Right ventricle myocardium superior (tissue), 1 donor: Measurements from ENCODE around the gene MYO7A. TPM values are rescaled to one million over a fixed set of nuclear protein-coding genes. Genes with fewer than 3 reads are reported as not detected.
"Not testable (repeated sequence)": the region's sequence is repeated elsewhere in the genome, so short reads cannot be mapped to it uniquely, and the experiment has no call there.

Source experiments
- ATAC-seq: fragments of 200-7000 bp; cut with Tn5 transposase; one replicate; pipeline ENCODE4 v1.9.1; 2020; ENCODE audit warnings: mild to moderate bottlenecking; ENCODE audit not compliant: poor library complexity
- DNase-seq: peaks from one replicate; pipeline ENCODE4 v3.0.0-alpha.2; 2020
- intact Hi-C: fragments of 100-400 bp; cut with DNase I; formaldehyde crosslinking; loops from one replicate; pipeline ENCODE4 v1.11.2; 2022
- total RNA-seq: library from RNA; stranded (reverse); fragmentation: NEBNext Ultra II Directional; extraction: Animal tissue kit (Norgen Biotek cat#: 25700); gene quantifications from one replicate; pipeline ENCODE4 v1.2.1, GENCODE V29; 2021
- donor health status: DM: no; HTN: yes; CAD: no; lungs with severe emphysema.

MYO7A gene
- total RNA-seq, 1 donor from 2014 or later: 4.4 TPM

DNA sequence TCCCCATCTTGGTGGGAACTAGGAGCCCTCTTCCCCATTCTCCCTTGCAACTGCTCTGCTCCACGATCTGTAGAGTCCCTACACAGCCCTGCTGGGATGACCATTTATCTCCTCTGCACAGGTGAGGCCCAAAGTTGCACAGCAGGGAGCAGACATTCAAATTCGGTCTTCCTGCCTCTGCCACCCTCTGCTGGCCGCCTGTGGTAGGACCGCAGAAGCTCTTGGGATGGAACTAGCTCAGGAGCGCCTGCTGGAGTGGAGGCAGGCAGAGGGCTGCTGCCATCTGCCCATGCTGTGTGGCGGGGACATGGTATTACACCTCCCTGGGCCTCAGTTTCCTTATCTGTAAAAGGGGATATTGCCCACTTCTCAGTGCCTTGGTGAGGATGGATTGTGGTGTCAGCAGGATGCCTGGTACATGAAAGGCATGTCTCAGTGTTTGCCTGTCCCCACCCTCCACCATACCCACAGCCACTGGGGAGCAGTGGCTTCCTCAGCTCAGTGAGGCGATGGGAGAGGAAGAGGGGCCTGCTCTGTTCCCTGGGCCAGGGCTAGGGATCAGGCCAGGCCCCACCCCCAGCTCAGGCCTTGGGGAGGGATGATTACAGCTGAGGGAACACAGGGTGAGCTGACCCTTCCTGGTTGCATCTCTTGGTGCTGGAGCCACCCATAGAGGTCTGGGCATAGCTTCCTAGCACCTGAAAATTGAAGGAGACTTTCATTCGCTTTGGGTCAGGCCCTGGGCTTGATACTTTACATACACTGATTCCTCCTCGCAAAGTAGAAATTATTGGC lies 36.7 kb upstream of the MYO7A start:
- ATAC-seq (peak; percentile 85), DNase-seq (peak; percentile 90)
- intact Hi-C loops: loop anchor here (2.0 kb wide), 1 partner anchor 45 kb away; no protein-coding TSS in a partner anchor

DNA sequence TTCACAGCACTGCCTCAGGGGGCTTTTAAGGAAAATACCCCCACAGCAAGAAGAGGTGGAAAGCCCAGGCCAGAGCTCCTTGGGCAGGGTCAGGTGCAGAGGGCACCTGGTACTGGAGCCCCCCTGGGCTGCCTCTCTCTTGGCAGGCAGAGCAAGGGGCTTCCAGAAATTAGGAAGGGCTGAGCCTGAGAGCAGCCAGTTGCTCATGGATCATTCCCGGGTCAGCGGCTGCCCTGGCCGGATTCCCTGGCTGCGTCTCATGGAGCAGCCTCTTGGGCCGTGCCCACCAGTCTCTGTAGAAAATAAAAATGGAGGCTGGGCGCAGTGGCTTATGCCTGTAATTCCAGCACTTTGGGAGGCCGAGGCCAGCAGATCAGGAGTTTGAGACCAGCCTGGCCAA lies 35.7 kb upstream of the MYO7A start:
- intact Hi-C loops: no loop called here
- ATAC-seq (no peak), DNase-seq (peak; percentile 47)

DNA sequence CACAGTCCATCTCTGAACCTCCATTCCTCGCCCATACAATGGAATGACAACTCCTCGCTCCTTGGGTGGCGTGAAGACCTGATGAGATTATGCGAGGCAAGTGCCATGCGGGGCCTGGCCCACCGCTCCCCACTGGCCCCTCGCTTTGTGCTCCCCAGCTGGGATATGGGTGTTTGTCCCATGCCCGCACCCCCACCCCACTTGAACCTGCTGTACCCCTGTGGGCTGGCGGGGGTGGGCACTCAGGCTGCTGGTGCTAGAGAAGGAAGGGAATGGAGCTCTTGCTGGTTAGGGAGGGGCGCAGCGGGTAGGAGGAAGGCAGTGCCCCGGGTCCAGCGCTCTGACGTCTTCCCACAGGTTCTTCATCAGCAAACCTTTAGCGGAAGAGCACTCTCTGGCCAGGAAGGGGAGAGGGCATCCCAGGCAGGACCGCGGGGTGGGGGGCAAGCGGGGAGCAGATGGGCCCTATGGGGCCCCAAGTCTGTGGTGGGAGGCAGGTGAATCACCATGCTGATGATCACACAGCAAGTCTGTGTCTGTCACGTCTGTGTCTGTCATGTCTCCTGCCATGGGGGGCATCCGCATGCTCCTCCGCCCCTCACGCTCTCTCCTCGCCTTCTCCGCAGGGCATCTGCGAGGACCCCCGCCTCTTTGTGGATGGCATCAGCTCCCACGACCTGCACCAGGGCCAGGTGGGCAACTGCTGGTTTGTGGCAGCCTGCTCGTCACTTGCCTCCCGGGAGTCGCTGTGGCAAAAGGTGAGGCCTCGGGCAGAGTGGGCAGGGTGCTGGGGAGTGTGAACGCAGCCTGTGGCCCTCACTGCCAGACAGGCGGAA lies 34.8 kb upstream of the MYO7A start:
- DNase-seq: peak; percentile 41
- no peak for ATAC-seq
- intact Hi-C loops: no loop called here

DNA sequence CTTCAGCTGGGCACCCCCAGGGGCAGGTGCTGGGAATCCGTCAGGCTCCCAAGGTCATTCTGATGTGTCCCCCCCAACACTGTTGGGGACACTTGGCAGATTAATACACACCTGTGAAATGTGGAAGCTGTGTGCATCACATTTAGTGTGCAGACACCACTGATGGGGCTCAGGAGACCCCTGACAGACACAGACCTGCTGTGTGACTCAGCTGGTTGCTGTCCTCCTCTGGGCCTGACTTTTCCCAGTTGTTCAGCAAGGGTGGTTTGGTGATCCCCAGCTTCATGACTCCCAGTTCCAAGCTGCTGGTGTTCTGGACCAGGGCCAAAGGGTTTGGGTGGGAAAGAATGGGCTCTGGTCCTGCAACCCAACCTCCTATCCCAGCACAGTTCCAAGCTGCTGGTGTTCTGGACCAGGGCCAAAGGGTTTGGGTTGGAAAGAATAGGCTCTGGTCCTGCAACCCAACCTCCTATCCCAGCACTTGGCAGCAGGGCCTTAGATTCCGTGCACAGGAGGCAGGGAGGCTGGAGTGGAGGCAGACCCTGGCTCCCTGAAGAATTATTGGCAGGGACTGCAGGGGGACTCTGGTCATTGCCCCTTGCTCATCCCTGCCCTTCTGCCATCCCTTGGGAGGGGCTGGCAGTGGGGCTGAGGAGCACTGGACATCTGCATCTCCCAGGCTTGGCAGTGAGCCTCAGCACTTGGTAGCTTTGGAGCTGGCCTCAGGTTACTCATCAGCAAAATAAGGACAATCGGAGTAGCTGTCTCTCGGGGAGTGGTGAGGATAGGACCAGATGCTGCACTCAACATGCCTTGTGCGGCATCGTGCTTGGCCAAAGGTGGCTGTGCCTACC lies 33.8 kb upstream of the MYO7A start:
- intact Hi-C loops: no loop called here
- DNase-seq (peak; percentile 38), ATAC-seq (no peak)

DNA sequence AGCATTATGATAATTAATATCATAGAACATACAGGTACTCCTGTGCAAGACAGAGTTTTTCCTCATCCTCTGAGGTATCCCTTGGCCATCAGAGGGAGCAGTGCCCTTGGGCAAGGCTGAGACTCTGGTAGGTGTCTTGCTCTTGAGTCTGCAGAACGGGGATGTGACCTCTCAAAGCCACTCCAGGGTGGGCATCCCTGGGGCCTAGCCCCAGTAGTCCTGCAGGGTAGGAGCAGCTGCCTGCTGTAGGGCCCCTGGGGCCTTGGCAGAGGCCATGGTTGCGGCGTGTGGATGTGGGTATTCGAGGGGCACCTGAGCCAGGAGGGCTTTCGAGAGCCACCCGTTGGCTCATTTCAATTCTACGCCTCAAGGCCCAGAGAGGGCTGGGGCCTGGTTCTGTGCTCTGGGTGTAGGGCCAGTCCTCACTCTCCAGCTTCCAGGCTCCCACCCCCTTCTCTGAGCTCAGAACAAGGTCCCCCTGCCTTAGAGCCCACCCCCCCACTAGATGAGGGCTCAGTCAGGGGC lies 33.1 kb upstream of the MYO7A start:
- DNase-seq (peak; percentile 24), ATAC-seq (no peak)
- intact Hi-C loops: no loop called here

DNA sequence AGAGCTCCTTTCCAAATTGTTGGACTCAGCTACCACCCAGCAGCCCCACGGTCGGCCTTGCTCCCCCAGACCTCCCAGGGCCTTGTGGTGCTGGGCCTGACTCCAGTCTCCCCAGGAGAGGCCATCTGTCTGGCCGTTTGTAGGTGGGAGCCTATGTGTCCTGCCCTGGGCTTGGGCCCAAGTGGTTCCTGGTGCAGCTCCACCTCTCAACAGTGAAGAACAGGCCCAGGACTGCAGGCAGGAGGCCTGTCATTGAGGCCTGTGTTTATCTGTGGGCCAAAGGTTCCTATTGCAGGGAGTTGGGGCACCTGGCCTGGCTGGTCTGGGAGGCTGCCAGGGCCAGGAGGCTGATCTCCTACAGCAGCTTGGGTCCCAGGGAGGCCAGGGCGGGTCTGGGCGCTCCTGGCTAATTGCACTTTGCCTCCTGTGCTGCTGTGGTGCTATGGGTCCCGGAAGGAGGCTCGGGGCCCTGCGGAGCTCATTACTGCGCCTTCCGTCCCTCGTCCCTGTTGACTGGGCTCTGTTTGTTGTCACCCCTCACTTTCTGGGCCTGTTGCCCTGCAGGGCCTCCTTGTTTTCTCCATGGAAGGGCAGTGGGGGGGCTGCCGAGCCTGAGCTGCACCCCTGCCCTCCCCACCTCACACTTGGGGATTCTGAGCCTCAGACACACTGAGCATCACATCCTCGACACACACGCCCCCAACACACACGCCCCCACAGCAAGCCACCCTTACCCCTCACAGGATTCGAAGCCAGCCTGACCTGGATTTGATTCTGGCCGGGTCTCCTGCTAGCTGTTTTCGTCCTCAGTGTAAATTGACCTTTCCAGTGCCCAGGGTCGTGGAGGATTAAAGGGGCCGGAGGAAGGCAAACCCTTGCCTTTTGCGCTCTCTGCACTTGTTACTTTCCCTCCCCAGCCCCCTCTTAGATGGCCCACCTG lies 32.2 kb upstream of the MYO7A start:
- intact Hi-C loops: no loop called here
- DNase-seq: peak; percentile 35
- ATAC-seq: peak; percentile 19

DNA sequence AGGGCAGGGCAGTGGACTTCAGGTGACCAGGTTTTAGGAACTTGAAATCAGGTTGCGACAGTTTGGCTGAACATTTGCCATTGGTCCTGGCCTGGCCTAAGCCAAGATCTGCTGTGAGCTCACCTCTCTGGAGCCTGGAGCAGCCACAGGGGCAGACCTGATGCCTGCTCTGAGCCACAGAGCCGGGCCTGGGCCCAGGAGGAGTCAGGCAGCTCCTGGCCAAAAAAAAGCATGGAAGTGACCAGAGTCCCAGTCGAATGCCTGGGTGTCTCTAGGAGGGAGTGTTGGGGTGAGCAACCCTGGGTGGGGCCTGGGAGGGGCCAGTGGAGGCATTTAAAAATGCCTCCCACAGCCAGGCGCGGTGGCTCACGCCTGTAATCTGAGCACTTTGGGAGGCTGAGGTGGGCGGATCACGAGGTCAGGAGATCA lies 31.4 kb upstream of the MYO7A start:
- intact Hi-C loops: no loop called here
- DNase-seq: peak; percentile 16

DNA sequence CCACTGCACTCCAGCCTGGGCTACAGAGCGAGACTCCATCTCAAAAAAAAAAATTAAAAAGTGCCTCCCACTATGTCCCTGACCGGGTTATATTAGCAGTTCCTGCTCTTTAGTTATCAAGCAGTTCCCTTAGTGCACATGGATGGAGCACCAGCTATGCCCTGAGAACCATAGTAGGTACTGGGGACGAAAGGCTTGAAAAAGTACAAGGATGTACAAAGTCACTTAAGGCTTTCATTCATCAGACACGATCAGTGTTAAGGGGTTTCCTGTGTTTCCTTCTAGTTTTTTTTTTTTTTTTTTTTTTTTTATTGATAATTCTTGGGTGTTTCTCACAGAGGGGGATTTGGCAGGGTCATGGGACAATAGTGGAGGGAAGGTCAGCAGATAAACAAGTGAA lies 30.9 kb upstream of the MYO7A start:
- intact Hi-C loops, DNase-seq, ATAC-seq: not testable (repeated sequence)

More for the DNA sequence above, 31.4 kb upstream of the MYO7A start:
- no peak for ATAC-seq

DNA sequence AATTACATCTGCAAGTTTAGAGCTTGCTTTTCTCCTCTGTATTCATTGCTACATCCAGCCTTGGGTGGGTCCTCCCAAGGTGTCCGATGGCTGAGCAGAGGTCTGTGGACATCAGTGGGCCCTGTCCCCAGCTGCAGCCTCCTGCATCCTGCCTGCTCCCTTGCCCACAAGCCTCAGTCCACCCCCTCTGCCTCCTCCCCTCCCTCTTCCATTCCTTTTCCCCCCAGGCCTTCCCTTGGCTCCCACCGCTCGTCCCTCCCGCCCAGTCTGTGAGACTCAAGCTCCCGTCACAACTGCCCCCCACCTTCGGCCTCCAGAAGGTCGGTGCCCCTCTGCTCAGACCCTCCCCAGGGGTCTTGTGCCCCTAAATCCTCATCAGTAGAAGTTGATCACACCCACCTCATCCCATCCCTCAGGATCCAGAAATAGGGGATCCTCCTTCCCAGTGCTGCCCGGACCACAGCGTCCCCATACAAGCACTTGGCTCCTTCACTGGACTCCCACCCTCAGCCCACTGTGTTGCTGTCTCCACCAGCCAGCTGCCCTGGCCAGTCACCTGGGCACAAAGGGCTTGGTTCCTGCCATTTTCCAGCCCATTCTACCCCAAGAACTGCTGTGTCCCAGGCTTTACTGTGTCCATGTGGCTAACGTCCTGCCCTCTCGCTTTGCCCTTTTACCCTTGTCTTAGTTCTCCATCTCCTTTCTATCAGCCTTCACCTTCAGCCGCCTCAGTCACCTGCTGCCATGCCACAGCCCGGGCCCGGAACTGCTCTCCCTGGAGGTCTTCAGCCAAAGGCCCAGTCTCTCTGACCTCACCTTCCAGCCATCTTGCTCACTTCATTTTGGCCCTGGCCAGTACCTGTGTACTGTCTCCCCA lies 27.6 kb upstream of the MYO7A start:
- intact Hi-C loops: no loop called here
- ATAC-seq: no peak
- peak; percentile 32 for DNase-seq

DNA sequence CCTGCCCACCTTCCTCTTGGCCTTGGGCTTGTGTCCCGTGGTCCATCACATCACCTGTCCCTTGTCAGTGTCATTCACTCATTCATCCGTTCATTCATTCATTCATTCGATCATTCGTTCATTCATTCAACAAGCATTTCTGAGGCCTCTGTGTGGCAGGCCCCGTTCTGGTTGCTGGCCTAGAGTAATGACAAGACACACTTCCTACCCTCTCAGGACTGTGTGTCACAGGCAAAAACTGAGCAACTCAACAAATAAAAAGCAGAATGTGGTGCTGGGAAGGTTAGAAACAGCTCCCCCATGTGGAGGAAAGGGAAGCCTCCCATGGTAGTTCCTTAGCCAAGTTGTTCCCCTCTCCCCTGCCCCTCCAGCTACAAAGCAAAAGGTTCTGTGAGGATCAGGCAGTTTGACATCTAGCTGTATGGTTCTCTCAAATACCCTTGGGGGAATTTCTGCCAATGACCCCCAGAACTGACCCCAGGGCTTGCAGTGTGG lies 27.0 kb upstream of the MYO7A start:
- DNase-seq: no peak
- intact Hi-C loops: no loop called here
- no peak for ATAC-seq

DNA sequence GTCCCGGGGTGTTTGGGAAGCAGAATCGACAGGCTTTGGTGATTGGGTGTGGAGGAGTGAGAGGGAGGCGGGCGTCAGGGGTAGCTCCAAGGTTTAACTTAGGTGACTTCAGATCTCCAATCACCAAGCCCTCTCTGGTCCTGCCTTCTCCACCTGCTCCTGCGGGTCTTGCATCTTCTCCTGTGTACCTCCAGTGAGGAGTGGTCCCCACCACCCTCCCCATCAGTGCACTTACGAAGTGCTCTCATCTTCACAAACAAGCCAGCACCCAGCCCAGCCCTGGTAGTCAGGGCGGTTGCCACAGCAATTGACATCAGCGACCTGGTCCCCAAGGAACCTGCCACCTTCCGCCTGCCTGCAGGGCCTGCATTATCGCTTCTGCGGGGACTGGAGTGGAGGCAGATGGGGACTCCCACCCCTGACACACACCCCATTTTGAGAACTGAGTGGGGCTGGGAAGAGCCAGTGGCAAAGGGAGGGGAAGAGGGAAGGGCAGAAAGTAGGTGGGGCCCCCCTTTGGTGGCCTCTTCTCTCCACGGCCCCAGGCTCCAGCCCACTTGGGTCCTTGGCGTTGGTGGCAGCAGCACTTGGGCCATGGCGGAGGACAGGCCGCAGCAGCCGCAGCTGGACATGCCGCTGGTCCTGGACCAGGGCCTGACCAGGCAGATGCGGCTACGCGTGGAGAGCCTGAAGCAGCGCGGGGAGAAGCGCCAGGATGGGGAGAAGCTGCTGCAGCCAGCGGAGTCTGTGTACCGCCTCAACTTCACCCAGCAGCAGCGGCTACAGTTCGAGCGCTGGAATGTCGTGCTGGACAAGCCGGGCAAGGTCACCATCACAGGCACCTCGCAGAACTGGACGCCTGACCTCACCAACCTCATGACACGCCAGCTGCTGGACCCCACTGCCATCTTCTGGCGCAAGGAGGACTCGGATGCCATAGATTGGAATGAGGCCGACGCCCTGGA lies 25.5 kb upstream of the MYO7A start, which contains the start of gene OMP:
TSS of gene OMP (plus strand) at position 595 of the 965 bp plus-strand sequence. CDS start at position 595, 0 bp downstream.
- DNase-seq: peak; percentile 24
- no peak for ATAC-seq
- intact Hi-C loops: no loop called here

DNA sequence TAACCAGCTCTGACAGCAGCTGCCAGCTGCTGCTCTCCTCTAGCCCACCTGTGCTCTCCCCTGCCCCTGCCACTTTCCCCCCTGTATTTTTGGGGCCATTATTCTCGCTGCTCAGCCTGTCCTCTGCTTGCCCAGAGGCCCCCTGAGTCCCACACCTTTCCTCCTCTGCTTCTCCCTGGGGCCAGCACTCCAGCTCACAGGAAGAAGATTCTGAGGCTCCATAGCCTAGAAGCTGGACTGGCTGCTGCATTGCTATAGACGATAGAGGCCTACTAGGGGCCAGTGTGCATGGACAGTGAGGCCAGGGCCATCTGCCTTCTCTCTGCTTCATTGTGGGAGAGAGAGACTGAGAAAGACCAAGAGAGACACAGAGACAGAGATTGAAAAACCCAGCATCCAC lies 24.7 kb upstream of the MYO7A start:
- DNase-seq: no peak
- intact Hi-C loops: no loop called here
- ATAC-seq: no peak

DNA sequence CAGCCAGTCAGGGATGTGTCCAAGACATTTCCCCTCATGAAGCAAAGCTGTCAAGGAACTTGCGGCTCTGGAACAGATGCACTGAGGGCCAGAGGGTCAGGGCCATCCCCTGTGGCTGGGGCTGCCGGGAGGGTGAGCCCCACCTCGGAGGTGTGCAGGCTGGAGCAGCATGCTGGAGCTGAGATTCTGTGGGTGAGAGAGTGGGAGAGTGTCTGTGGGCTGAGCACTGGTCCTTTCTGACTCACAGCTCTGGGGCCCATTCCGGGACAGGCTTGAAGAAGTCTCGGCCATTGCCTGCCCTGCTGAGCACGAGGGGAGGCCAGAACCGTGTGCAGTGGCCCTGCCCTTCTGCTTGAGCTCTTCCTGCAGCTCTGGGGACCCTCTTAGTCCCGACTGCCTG lies 23.3 kb upstream of the MYO7A start:
- DNase-seq (no peak), ATAC-seq (no peak)
- intact Hi-C loops: no loop called here

DNA sequence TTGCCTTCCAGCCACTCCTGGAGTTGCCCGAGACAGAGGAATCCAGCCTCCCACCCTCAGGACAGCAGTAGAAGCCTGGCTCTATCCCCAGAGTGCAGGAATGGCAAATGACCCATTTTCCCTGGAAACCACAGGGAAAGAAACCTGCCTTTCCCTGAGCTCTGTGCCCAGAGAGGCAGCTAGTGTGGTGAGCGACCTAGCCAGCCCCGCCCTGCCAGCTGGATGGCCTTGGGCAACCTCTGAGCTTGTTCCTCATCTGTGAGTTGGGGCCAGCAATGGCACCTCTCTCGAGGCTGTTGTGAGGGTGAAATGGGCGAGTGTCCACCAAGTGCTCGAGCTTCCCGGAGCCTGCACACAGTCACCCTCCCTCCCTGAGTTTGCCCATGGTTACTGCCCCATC lies 21.7 kb upstream of the MYO7A start:
- DNase-seq (no peak), ATAC-seq (no peak)
- intact Hi-C loops: no loop called here

DNA sequence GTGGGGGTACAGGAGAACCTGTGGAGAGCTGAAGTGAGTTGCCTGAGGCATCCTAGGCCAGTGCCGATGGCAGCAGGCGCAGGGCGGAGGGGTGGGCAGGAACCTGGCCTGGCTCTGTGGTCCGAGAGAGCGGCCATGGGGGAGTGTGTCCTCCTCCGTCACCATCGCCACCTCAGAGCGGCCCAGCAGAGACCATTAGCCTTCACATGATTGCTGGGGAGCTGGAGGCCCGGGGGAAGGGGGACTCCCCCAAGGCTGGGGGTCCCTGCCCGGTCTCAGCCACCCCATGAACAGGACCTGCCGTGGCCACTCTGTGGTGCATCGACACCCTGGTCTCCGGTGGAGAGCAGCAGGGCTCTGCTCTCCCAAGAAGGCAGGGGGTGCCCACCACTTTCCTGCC lies 21.3 kb upstream of the MYO7A start:
- no peak for DNase-seq
- ATAC-seq: no peak

More for the DNA sequence above, 21.3 kb upstream of the MYO7A start:
- intact Hi-C loops: no loop called here
